Calu3 (cell line): ENCODE measurements around the gene TJP3. TPM values are rescaled to one million over a fixed set of nuclear protein-coding genes. Genes with fewer than 3 reads are reported as not detected.

ENCODE experiments used
- BruUV-seq: library from RNA; stranded (reverse); fragments of 400-500 nt; replicated peaks from 2 replicates; lab custom pipeline; 2021; lab: Mats Ljungman, UMichigan
- CTCF ChIA-PET: fragments of 300-600 bp; sonication (Branson Sonifier 250); formaldehyde crosslinking; loops from one replicate; lab custom pipeline; 2022; ENCODE audit warnings: antibody characterized with exemption; lab: Charles Lee
- DNase-seq: peaks from one replicate; pipeline ENCODE4 v3.0.0; 2022
- H3K27ac Mint-ChIP-seq: one replicate; pipeline ENCODE4 v1.8.0; 2022; ENCODE audit warnings: mixed read lengths; ENCODE audit not compliant: unreplicated experiment
- H3K27me3 Mint-ChIP-seq: one replicate; pipeline ENCODE4 v1.8.0; 2022; ENCODE audit warnings: mixed read lengths; ENCODE audit not compliant: unreplicated experiment
- H3K36me3 Mint-ChIP-seq: one replicate; pipeline ENCODE4 v1.8.0; 2022; ENCODE audit warnings: mild to moderate bottlenecking, moderate library complexity, mixed read lengths; ENCODE audit not compliant: insufficient read depth, unreplicated experiment
- H3K4me1 Mint-ChIP-seq: one replicate; pipeline ENCODE4 v1.8.0; 2022; ENCODE audit warnings: mild to moderate bottlenecking, low read depth, mixed read lengths; ENCODE audit not compliant: unreplicated experiment
- H3K4me3 Mint-ChIP-seq: one replicate; pipeline ENCODE4 v1.8.0; 2022; ENCODE audit warnings: mild to moderate bottlenecking, low read depth, moderate library complexity, mixed read lengths; ENCODE audit not compliant: unreplicated experiment
- H3K9me3 Mint-ChIP-seq: one replicate; pipeline ENCODE4 v1.8.0; 2022; ENCODE audit warnings: low read depth, mixed read lengths; ENCODE audit not compliant: unreplicated experiment
- intact Hi-C: fragments of 100-400 bp; cut with micrococcal nuclease; formaldehyde crosslinking; loops from one replicate; pipeline ENCODE4 v1.10.0; 2022; ENCODE audit not compliant: unreplicated experiment
- total RNA-seq: library from RNA; stranded (reverse); gene quantifications from 2 replicates; pipeline ENCODE4 v1.2.3, GENCODE V29; 2022
- TF ChIP-seq, protein P1 (sequence below): fragments of 200-600 bp; IDR thresholded peaks from one replicate; pipeline ENCODE4 v1.8.0; 2022; ENCODE audit warnings: antibody characterized with exemption; ENCODE audit not compliant: unreplicated experiment

Gene TJP3
- total RNA-seq, 1 experiment from 2014 or later, result 84.8 TPM

DNA sequence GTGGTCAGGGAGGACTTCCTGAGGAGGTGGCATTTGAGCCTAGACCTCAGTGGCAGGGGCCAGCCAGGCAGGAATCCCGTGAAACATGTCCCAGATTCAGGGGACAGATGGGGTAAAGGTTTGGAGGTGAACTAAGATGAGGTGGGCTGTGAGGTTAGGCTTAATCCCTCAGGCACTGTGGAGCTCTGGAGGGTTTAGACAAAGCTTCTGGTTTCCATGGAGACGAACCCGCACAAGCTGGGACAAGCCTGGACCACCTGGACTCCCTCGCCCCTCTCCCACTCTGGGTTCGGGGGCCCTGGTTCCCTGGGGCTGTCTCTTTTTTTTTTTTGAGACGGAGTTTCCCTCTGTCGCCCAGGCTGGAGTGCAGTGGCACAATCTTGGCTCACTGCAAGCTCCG is 15.7 kb downstream of the TJP3 start:
- H3K27ac Mint-ChIP-seq, result no peak overlapping the region
- H3K4me1 Mint-ChIP-seq, result peaks cover 9% of the 10 kb centered on the region
- H3K36me3 Mint-ChIP-seq, result peaks cover 30% of the 10 kb centered on the region
- H3K27me3 Mint-ChIP-seq, result no peaks in the 10 kb centered on the region
- H3K9me3 Mint-ChIP-seq, result no peaks in the 10 kb centered on the region
- TF ChIP-seq, protein P1, sequence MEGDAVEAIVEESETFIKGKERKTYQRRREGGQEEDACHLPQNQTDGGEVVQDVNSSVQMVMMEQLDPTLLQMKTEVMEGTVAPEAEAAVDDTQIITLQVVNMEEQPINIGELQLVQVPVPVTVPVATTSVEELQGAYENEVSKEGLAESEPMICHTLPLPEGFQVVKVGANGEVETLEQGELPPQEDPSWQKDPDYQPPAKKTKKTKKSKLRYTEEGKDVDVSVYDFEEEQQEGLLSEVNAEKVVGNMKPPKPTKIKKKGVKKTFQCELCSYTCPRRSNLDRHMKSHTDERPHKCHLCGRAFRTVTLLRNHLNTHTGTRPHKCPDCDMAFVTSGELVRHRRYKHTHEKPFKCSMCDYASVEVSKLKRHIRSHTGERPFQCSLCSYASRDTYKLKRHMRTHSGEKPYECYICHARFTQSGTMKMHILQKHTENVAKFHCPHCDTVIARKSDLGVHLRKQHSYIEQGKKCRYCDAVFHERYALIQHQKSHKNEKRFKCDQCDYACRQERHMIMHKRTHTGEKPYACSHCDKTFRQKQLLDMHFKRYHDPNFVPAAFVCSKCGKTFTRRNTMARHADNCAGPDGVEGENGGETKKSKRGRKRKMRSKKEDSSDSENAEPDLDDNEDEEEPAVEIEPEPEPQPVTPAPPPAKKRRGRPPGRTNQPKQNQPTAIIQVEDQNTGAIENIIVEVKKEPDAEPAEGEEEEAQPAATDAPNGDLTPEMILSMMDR, result no peak
- intact Hi-C loops, result no loop called here
- no peak overlapping the region for H3K4me3 Mint-ChIP-seq
- DNase-seq, result no peak
- no TSS peak for BruUV-seq
- CTCF ChIA-PET, result no interaction called here

DNA sequence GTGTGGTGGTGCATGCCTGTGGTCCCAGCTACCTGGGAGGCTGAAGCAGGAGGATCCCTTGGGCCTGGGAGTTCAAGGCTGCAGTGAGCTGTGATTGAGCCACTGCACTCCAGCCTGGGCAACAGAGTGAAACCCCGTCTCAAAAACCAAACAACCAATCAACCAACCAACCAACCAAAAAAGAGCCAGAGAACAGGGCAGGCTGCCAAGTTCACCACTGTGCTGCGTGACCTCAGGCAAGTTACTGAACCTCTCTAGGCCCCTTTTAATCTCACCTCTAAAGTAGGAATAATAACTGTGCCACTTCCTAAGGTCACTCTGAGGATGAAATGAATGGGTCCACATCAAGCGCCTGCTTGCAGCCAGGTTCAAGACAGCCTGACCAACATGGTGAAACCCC is 16.9 kb downstream of the TJP3 start:
- intact Hi-C loops, result no loop called here
- Mint-ChIP-seq H3K27ac (peak overlapping the region; percentile 15), H3K4me1 (peaks cover 9% of the 10 kb centered on the region), H3K36me3 (peaks cover 24% of the 10 kb centered on the region), H3K4me3 (no peak overlapping the region), H3K27me3 (no peaks in the 10 kb centered on the region), H3K9me3 (no peaks in the 10 kb centered on the region)
- no TSS peak for BruUV-seq
- DNase-seq, result no peak
- CTCF ChIA-PET, result no interaction called here
- TF ChIP-seq, protein P1, result no peak

DNA sequence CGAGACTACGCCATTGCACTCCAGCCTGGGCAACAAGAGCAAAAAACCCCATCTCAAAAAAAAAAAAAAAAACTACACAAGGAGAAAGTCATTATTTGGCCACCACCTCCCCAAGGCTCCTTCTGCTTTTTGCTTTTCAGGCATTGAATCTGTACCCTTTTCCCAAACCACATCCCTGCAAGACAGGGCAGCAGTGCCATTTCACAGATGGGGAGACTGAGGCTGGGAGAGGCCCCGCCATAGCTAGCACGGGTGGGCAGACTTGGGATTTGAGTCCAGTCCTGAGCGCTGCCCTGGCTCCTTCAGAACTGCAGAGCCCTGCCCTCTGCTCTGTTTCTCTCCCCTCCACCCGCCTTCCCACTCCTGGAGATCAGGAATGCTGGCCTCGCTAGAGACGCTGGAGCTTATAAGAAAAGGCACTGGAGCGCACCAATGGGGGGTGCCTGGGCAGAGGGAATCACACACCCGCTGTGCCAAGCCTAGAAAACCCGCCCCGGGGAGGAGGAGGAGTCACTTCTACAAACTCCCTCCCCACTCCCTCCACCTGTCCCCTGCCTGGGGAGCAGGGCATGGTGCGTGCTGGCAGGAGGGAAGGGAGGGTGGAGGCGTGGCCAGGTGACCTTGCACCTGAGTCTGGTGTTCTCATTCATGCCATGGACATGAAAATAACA is 17.6 kb downstream of the TJP3 start:
- DNase-seq, result peak; percentile 27
- intact Hi-C loops, result no loop called here
- peaks cover 23% of the 10 kb centered on the region for H3K36me3 Mint-ChIP-seq
- H3K27ac Mint-ChIP-seq, result no peak overlapping the region
- TF ChIP-seq, protein P1, result no peak
- CTCF ChIA-PET, result no interaction called here
- no peaks in the 10 kb centered on the region for H3K27me3 Mint-ChIP-seq
- no peaks in the 10 kb centered on the region for H3K9me3 Mint-ChIP-seq
- H3K4me1 Mint-ChIP-seq, result peaks cover 4% of the 10 kb centered on the region
- H3K4me3 Mint-ChIP-seq, result no peak overlapping the region
- BruUV-seq, result no TSS peak

DNA sequence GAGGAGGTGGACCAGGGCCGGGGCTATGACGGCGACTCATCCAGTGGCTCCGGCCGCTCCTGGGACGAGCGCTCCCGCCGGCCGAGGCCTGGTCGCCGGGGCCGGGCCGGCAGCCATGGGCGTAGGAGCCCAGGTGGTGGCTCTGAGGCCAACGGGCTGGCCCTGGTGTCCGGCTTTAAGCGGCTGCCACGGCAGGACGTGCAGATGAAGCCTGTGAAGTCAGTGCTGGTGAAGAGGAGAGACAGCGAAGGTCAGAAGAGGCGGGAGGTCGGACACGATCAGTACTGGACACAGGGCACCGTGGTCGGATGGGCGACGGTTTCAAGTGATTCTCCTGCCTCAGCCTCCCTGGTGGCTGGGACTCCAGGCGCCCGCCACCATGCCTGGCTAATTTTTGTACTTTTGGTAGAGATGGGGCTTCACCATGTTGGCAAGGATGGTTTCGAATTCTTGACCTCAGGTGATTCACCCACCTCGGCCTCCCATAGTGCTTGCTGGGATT is 22.3 kb downstream of the TJP3 start:
- intact Hi-C loops, result no loop called here
- BruUV-seq, result no TSS peak

More for the DNA sequence above, 22.3 kb downstream of the TJP3 start:
- no peak overlapping the region for H3K4me3 Mint-ChIP-seq
- CTCF ChIA-PET, result no interaction called here
- no peak overlapping the region for H3K27ac Mint-ChIP-seq
- no peak for DNase-seq
- no peaks in the 10 kb centered on the region for H3K4me1 Mint-ChIP-seq
- TF ChIP-seq, protein P1, result no peak
- no peaks in the 10 kb centered on the region for H3K9me3 Mint-ChIP-seq
- peaks cover 30% of the 10 kb centered on the region for H3K36me3 Mint-ChIP-seq
- H3K27me3 Mint-ChIP-seq, result no peaks in the 10 kb centered on the region
